GM13977 (cell line): Measurements from ENCODE around the gene OR13A1.
A peak's percentile ranks its signal among the peaks of the same experiment; 100 is the strongest.
"Not testable (repeated sequence)": the region's sequence is repeated elsewhere in the genome, so short reads cannot be mapped to it uniquely, and the experiment has no call there.

Source experiments
- DNase-seq: peaks from one replicate; pipeline ENCODE4 v3.0.0; 2012; ENCODE audit warnings: low spot score
- in situ Hi-C: fragments of 300-500 bp; cut with MboI; formaldehyde crosslinking; loops from one replicate; pipeline ENCODE4 v1.12.0; 2022; ENCODE audit warnings: low sequenced_read_pairs, low pct_unique_long_range_greater_than_20kb, mixed read lengths, inconsistent platforms; ENCODE audit not compliant: unreplicated experiment
- TF ChIP-seq, protein P1 (sequence below): IDR thresholded peaks from 2 replicates; pipeline ENCODE4 v1.5.1; 2012; ENCODE audit warnings: mild to moderate bottlenecking, control low read depth; ENCODE audit not compliant: insufficient read depth; ENCODE audit errors: extremely low read depth, missing control alignments

The OR13A1 gene

GRCh38 chr10:45339894-45340293 is 24.5 kb upstream of the OR13A1 start:
- in situ Hi-C loops: no loop called here
- DNase-seq: no peak
- TF ChIP-seq, protein P1, sequence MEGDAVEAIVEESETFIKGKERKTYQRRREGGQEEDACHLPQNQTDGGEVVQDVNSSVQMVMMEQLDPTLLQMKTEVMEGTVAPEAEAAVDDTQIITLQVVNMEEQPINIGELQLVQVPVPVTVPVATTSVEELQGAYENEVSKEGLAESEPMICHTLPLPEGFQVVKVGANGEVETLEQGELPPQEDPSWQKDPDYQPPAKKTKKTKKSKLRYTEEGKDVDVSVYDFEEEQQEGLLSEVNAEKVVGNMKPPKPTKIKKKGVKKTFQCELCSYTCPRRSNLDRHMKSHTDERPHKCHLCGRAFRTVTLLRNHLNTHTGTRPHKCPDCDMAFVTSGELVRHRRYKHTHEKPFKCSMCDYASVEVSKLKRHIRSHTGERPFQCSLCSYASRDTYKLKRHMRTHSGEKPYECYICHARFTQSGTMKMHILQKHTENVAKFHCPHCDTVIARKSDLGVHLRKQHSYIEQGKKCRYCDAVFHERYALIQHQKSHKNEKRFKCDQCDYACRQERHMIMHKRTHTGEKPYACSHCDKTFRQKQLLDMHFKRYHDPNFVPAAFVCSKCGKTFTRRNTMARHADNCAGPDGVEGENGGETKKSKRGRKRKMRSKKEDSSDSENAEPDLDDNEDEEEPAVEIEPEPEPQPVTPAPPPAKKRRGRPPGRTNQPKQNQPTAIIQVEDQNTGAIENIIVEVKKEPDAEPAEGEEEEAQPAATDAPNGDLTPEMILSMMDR: no peak

DNA sequence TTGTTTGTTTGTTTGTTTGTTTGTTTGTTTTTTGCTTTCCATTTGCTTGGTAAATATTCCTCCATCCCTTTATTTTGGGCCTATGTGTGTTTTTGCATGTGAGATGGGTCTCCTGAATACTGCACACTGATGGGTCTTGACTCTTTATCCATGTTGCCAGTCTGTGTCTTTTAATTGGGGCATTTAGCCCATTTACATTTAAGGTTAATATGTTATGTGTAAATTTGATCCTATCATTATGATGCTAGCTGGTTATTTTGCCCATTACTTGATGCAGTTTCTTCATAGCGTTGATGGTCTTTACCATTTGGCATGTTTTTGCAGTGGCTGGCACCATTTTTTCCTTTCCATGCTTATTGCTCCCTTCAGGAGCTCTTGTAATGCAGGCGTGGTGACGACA is 16.4 kb upstream of the OR13A1 start:
- DNase-seq, in situ Hi-C loops: not testable (repeated sequence)

DNA sequence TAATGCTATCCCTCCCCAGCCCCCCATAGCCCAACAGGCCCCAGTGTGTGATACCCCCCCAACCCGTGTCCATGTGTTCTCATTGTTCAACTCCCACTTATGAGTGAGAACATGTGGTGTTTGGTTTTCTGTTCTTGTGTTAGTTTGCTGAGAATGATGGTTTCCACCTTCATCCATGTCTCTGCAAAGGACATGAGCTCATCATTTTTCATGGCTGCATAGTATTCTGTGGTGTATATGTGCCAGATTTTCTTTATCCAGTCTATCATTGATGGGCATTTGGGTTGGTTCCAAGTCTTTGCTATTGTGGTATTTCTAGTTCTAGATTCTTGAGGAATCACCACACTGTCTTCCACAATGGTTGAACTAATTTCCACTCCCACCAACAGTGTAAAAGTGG is 11.5 kb upstream of the OR13A1 start:
- DNase-seq, in situ Hi-C loops: not testable (repeated sequence)

- TF ChIP-seq, protein P1: no peak
- in situ Hi-C loops: no loop called here
- no peak for DNase-seq
Measured at GRCh38 chr10:45325116-45325515, 9.7 kb upstream of the OR13A1 start.

DNA sequence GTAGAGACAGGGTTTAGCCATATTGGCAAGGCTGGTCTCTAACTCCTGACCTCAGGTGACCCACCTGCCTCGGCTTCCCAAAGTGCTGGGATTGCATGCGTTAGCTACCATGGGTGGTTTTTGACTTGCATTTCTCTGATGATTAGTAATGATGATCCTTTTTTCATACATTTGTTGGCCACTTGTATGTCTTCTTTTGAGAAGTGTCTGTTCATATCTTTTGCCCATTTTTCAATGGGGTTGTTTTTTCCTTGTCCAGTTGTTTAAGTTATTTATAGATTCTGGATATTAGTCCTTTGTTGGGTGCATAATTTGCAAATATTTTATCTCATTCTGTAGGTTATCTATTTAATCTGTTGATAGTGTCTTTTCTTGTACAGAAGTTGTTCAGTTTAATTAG is 4.3 kb upstream of the OR13A1 start:
- no peak for DNase-seq
- in situ Hi-C loops: no loop called here
- TF ChIP-seq, protein P1: no peak

DNA sequence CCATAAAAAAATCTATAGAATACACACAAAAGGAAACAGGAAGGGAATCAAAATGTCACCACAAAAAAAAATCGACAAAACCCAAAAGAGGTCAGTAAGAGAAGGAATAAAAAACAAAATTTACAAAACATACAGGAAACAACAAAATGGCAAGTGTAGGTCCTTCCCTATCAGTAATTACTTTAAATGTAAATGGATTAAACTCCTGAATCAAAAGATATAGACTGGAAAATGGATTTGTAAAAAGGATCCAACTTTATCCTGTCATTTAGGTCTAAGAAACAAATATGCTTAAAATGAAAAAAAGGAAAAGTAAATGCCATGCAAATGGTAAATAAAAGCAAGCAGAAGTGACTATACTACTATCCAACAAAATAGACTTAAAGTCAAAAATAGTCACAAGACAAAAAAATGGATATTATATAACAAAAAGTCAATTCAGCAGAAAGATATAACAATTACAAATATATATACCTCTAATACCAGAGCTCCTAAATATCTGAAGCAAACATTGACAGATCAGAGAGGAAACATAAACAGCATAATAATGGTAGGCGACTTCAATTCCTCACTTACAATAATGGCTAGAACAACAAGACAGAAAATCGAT is 2.0 kb downstream of the OR13A1 start:
- TF ChIP-seq, protein P1: no peak
- no peak for DNase-seq
- in situ Hi-C loops: no loop called here

DNA sequence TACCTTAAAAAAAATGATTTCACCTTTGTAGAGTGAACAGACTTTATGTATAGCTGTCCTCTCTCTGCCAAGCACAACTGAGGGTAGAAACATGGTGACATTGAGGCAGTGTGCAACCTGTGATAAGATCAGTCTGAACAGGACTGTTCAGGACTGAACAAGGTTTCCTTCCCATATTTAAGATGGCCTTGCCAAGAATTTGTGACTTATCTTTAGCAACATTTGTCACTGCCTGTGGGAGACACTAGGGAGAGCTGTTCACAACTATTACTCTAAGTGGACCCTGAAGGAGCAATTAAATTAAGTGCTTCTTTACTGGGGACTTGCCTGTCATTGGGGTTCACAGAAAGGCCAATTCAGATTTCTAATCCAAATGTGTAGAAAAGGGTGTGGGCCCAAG is 6.7 kb downstream of the OR13A1 start:
- in situ Hi-C loops: no loop called here
- TF ChIP-seq, protein P1: peak; percentile 47
- peak; percentile 42 for DNase-seq

DNA sequence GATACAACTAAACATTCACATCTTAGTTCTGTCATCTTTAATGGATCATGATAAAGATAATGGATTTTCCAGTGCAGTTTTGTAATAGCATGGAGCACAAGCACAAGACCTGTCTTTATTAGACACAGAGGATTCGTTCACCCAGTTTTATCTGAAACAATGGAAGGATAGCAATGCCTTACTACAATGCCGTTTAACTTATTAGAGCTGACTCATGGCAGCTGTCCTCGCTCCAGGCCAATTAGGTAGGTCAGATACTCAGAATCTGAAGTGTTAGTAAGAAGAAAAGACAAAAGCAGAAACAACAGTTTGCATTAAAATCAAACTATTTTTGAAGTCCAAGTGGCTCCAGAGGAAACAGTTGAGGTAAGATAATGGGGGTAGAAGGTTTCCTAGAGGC is 12.8 kb downstream of the OR13A1 start:
- in situ Hi-C loops: no loop called here
- TF ChIP-seq, protein P1: no peak
- DNase-seq: no peak

DNA sequence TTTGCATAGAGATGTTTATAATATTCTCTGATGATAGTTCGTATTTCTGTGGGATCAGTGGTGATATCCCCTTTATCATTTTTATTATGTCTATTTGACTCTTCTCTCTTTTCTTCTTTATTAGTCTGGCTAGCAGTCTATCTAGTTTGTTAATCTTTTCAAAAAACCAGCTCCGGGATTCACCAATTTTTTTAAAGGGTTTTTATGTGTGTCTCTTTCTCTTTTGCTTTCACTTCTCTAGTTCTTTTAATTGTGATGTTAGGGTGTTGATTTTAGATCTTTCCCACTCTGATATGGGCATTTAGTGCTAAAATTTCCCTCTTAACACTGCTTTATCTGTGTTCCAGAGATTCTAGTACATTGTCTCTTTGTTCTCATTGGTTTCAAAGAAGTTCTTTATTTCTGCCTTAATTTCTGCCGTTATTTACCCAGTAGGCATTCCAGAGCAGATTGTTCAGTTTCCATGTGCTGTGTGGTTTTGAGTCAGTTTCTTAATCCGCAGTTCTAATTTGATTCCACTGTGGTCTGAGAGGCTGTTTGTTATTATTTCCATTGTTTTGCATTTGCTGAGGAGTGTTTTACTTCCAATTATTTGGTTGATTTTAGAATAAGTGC is 17.0 kb downstream of the OR13A1 start:
- DNase-seq, in situ Hi-C loops: not testable (repeated sequence)
